B cell (primary cell): Measurements from ENCODE around the gene MAPKAP1. TPM values are rescaled to one million over a fixed set of nuclear protein-coding genes. Genes with fewer than 3 reads are reported as not detected.

ENCODE experiments used
- ATAC-seq: fragments of 200-7000 bp; cut with Tn5 transposase; one replicate; pipeline ENCODE4 v1.10.0; 2021; ENCODE audit warnings: low read depth, mild to moderate bottlenecking, moderate number of reproducible peaks, moderate library complexity
- CTCF ChIA-PET: fragments of 350-600 bp; sonication (Branson Sonifier 250); formaldehyde crosslinking; loops from one replicate; lab custom pipeline; 2021; ENCODE audit warnings: antibody characterized with exemption, inconsistent platforms; lab: Charles Lee
- POLR2A ChIA-PET: fragments of 350-600 bp; sonication (Branson Sonifier 250); formaldehyde crosslinking; loops from one replicate; lab custom pipeline; 2021; ENCODE audit warnings: antibody characterized with exemption; lab: Charles Lee
- DNase-seq: peaks from one replicate; pipeline ENCODE4 v3.0.0; 2013
- H2AFZ ChIP-seq: 2 replicates; pipeline ENCODE4 v1.6.1; 2012; ENCODE audit warnings: mild to moderate bottlenecking, low read depth, low read length; ENCODE audit not compliant: insufficient read depth, poor library complexity, severe bottlenecking
- H3K27ac ChIP-seq, 2 donors: 1 replicate in 1 of 2; 2 replicates in 1 of 2; pipeline ENCODE4 v1.5.1; 2012 to 2013; ENCODE audit warnings: low read length in 2 of 2, mild to moderate bottlenecking in 2 of 2, moderate library complexity in 1 of 2
- H3K27me3 ChIP-seq, 4 experiments: fragments of 200-600 bp in 1 of 4; sonication (generic) in 1 of 4; replicated peaks in 1 of 4; 1 replicate in 2 of 4; 2 replicates in 2 of 4; pipeline versions ENCODE4 v1.6.1 to v1.7.0; 2013 to 2016; ENCODE audit warnings: low read length in 3 of 4, mild to moderate bottlenecking in 2 of 4, mixed read lengths in 1 of 4, moderate library complexity in 1 of 4; ENCODE audit not compliant: insufficient read depth in 4 of 4, control insufficient read depth in 3 of 4; ENCODE audit errors: control extremely low read depth in 1 of 4
- H3K36me3 ChIP-seq, 2 experiments: replicated peaks in 1 of 2; 1 replicate in 1 of 2; 2 replicates in 1 of 2; pipeline versions ENCODE4 v1.6.1 to v1.7.1; 2013; ENCODE audit warnings: low read length in 1 of 2; ENCODE audit not compliant: insufficient read depth in 2 of 2, control insufficient read depth in 1 of 2; ENCODE audit errors: control extremely low read depth in 1 of 2, extremely low read depth in 1 of 2
- H3K4me1 ChIP-seq, 2 donors: fragments of 200-600 bp in 1 of 2; sonication (generic) in 1 of 2; 1 replicate in 1 of 2; 2 replicates in 1 of 2; pipeline versions ENCODE4 v1.5.1 to v1.6.1; 2013 to 2017; ENCODE audit warnings: low read length in 2 of 2; ENCODE audit not compliant: control insufficient read depth in 2 of 2, insufficient read depth in 2 of 2
- H3K4me2 ChIP-seq: replicated peaks from 2 replicates; pipeline ENCODE3; 2012; ENCODE audit warnings: mild to moderate bottlenecking, low read depth, low read length; ENCODE audit not compliant: poor library complexity, severe bottlenecking
- H3K4me3 ChIP-seq, 5 experiments: fragments of 200-600 bp in 1 of 5; sonication (generic) in 1 of 5; 1 replicate in 3 of 5; 2 replicates in 2 of 5; pipeline versions ENCODE4 v1.5.1 to v1.7.0; 2011 to 2016; ENCODE audit warnings: low read length in 4 of 5, mild to moderate bottlenecking in 4 of 5, low read depth in 2 of 5, control low read depth in 1 of 5, moderate library complexity in 1 of 5; ENCODE audit not compliant: insufficient read depth in 1 of 5; ENCODE audit errors: control extremely low read depth in 1 of 5, extremely low read depth in 1 of 5
- H3K79me2 ChIP-seq: fragments of 200-600 bp; sonication (generic); one replicate; pipeline ENCODE4 v1.6.0; 2016; ENCODE audit warnings: low read length; ENCODE audit not compliant: control insufficient read depth, insufficient read depth
- H3K9ac ChIP-seq: fragments of 200-600 bp; sonication (generic); 2 replicates; pipeline ENCODE4 v1.6.1; 2017; ENCODE audit warnings: mild to moderate bottlenecking, low read length, moderate library complexity
- H3K9me3 ChIP-seq, 3 donors: one replicate each; pipeline versions ENCODE4 v1.6.1 to v1.7.1; 2013; ENCODE audit warnings: low read length in 2 of 3; ENCODE audit not compliant: control insufficient read depth in 2 of 3, insufficient read depth in 1 of 3; ENCODE audit errors: control extremely low read depth in 1 of 3
- H4K20me1 ChIP-seq: 2 replicates; pipeline ENCODE4 v1.6.0; 2012; ENCODE audit warnings: mild to moderate bottlenecking, low read length; ENCODE audit not compliant: insufficient read depth, control insufficient read depth, poor library complexity, severe bottlenecking
- H3K27ac Mint-ChIP-seq: one replicate; pipeline ENCODE4 v1.8.0; 2021; ENCODE audit warnings: mixed read lengths
- H3K27me3 Mint-ChIP-seq: one replicate; pipeline ENCODE4 v1.8.0; 2021; ENCODE audit warnings: mixed read lengths
- H3K4me1 Mint-ChIP-seq: one replicate; pipeline ENCODE4 v1.8.0; 2021; ENCODE audit warnings: mixed read lengths
- H3K4me3 Mint-ChIP-seq: one replicate; pipeline ENCODE4 v1.8.0; 2021; ENCODE audit warnings: mixed read lengths
- H3K9me3 Mint-ChIP-seq: one replicate; pipeline ENCODE4 v1.8.0; 2022; ENCODE audit warnings: mixed read lengths; ENCODE audit not compliant: insufficient read depth
- CTCF ChIP-seq: fragments of 200-600 bp; IDR thresholded peaks from one replicate; pipeline ENCODE4 v1.8.0; 2022; ENCODE audit warnings: antibody characterized with exemption, mild to moderate bottlenecking
- EZH2 ChIP-seq: IDR thresholded peaks from 2 replicates; pipeline ENCODE4 v1.6.1; 2012; ENCODE audit warnings: borderline replicate concordance, low read depth, mild to moderate bottlenecking, moderate library complexity, low read length; ENCODE audit not compliant: insufficient read depth, poor library complexity, severe bottlenecking
- WGBS: methylation state at CpG from one replicate; pipeline ENCODE4 v1.1.5; 2013; ENCODE audit warnings: missing lambda C conversion rate; ENCODE audit not compliant: insufficient coverage; 5-methylcytosine and 5-hydroxymethylcytosine counted together
- intact Hi-C: fragments of 100-400 bp; cut with micrococcal nuclease; formaldehyde crosslinking; loops from one replicate; pipeline ENCODE4 v1.10.0; 2022
- polyA plus RNA-seq: library from polyadenylated mRNA; depleted of rRNA; stranded (reverse); fragments of >200 nt; gene quantifications from 2 replicates; pipeline ENCODE4 v1.2.3, GENCODE V29; 2012
- total RNA-seq, 2 donors: library from RNA; stranded (reverse); fragments of 120-200 nt in 1 of 2; gene quantifications; 1 replicate in 1 of 2; 2 replicates in 1 of 2; pipeline versions ENCODE4 v1.2.3 to v1.2.4, GENCODE V29; 2013 to 2022

The MAPKAP1 gene
- total and polyA plus RNA-seq, 2 donors (not counting 1 experiment from before 2014, with no cell fraction given) = 51.6 to 62.4 TPM

- no peaks in the 10 kb centered on the region for H3K27me3 ChIP-seq
- peaks cover 78% of the 10 kb centered on the region for H3K4me1 Mint-ChIP-seq
- POLR2A ChIA-PET = no interaction called here
- ATAC-seq (no peak), DNase-seq (peak; percentile 58)
- no peak overlapping the region for H3K4me3 ChIP-seq
- peaks cover 20% of the 10 kb centered on the region for H4K20me1 ChIP-seq
- no peak overlapping the region for H2AFZ ChIP-seq
- H3K4me2 ChIP-seq = peak overlapping the region; percentile 35
- CTCF ChIA-PET = interaction anchor here (1.0 to 2.6 kb wide), 3 partner anchors 14 to 224 kb away, joined by 3 to 12 read pairs (median 11); partner anchors contain the start of gene MAPKAP1
- peaks cover 83% of the 10 kb centered on the region for H3K79me2 ChIP-seq
- peak overlapping the region; percentile 76 for H3K27ac Mint-ChIP-seq
- H3K4me3 Mint-ChIP-seq = peak overlapping the region; percentile 72
- H3K4me1 ChIP-seq = peaks cover 77 to 78% of the 10 kb centered on the region in 2 donors
- 85% methylated on average over 2 of the region's 7 CpGs for WGBS
- no peak overlapping the region for H3K9ac ChIP-seq
- H3K27me3 Mint-ChIP-seq = no peaks in the 10 kb centered on the region
- peak overlapping the region in 1 of 2 donors; percentile 26 for H3K27ac ChIP-seq
- no peaks in the 10 kb centered on the region for H3K9me3 Mint-ChIP-seq
- no peaks in the 10 kb centered on the region for H3K36me3 ChIP-seq
- intact Hi-C loops = loop anchor here (1.0 to 5.0 kb wide), 8 partner anchors 15 to 223 kb away; partner anchors contain the start of genes MAPKAP1 and PBX3
- no peaks in the 10 kb centered on the region for H3K9me3 ChIP-seq
- TF ChIP-seq CTCF (peak; percentile 74), EZH2 (no peak)
Observed at GRCh38 chr9:125631391-125632085, 75.5 kb downstream of the MAPKAP1 start.

- WGBS = no CpG with 5 or more reads among the region's 1 CpG
Observed at GRCh38 chr9:125630436-125630835, 76.6 kb downstream of the MAPKAP1 start.

More at GRCh38 chr9:125630436-125630835, 76.6 kb downstream of the MAPKAP1 start:
- Histone ChIP-seq H3K4me1 (peaks cover 66 to 67% of the 10 kb centered on the region in 2 donors), H3K9me3 (no peaks in the 10 kb centered on the region), H3K79me2 (peaks cover 83% of the 10 kb centered on the region), H3K4me2 (no peak overlapping the region), H3K9ac (no peak overlapping the region), H3K4me3 (no peak overlapping the region), H3K27me3 (no peaks in the 10 kb centered on the region), H3K36me3 (no peaks in the 10 kb centered on the region), H2AFZ (no peak overlapping the region), H4K20me1 (peaks cover 22% of the 10 kb centered on the region), H3K27ac (no peak overlapping the region)
- TF ChIP-seq EZH2 = no peak
- no peak for TF ChIP-seq CTCF
- Mint-ChIP-seq H3K27ac (no peak overlapping the region), H3K27me3 (no peaks in the 10 kb centered on the region), H3K9me3 (no peaks in the 10 kb centered on the region), H3K4me3 (no peak overlapping the region), H3K4me1 (peaks cover 67% of the 10 kb centered on the region)
- intact Hi-C loops = loop anchor here (5.0 kb wide), 3 partner anchors 77 to 192 kb away; partner anchors contain the start of genes MAPKAP1 and PBX3
- ChIA-PET POLR2A (no interaction called here), CTCF (interaction anchor here (1.0 to 2.6 kb wide), 6 partner anchors 15 to 223 kb away, joined by 3 to 11 read pairs (median 4); no protein-coding TSS in a partner anchor)
- DNase-seq = no peak
- no peak for ATAC-seq
